HG02840 (cell line): Measurements from ENCODE around the gene ALK.

ENCODE experiments used
- ATAC-seq: cut with Tn5 transposase; IDR thresholded peaks from one replicate; pipeline ENCODE4 v1.9.1; 2021; ENCODE audit warnings: mild to moderate bottlenecking, moderate library complexity, moderate number of reproducible peaks; ENCODE audit not compliant: unreplicated experiment, low FRiP score

The ALK gene

GRCh38 chr2:29479401-29479800 lies 442.0 kb downstream of the ALK start:
- no peak for ATAC-seq

- no peak for ATAC-seq
Observed at GRCh38 chr2:29478641-29479040, 442.7 kb downstream of the ALK start.

GRCh38 chr2:29477186-29477585 lies 444.2 kb downstream of the ALK start:
- no peak for ATAC-seq

- ATAC-seq: no peak
Observed at GRCh38 chr2:29475499-29475898, 445.9 kb downstream of the ALK start.

- ATAC-seq: no peak
Observed at GRCh38 chr2:29469961-29470360, 451.4 kb downstream of the ALK start.

- no peak for ATAC-seq
Observed at GRCh38 chr2:29469516-29469915, 451.9 kb downstream of the ALK start.

- no peak for ATAC-seq
Observed at GRCh38 chr2:29463181-29463900, 458.0 kb downstream of the ALK start.

GRCh38 chr2:29462293-29462692 lies 459.1 kb downstream of the ALK start:
- no peak for ATAC-seq

- ATAC-seq: no peak
Observed at GRCh38 chr2:29460190-29460589, 461.2 kb downstream of the ALK start.

GRCh38 chr2:29459445-29460179 lies 461.8 kb downstream of the ALK start:
- no peak for ATAC-seq

GRCh38 chr2:29456429-29456828 lies 465.0 kb downstream of the ALK start:
- no peak for ATAC-seq

- ATAC-seq: no peak
Observed at GRCh38 chr2:29455200-29455860, 466.1 kb downstream of the ALK start.

GRCh38 chr2:29452036-29452435 lies 469.4 kb downstream of the ALK start:
- no peak for ATAC-seq

GRCh38 chr2:29450596-29451222 lies 470.7 kb downstream of the ALK start:
- ATAC-seq: no peak

GRCh38 chr2:29449499-29449898 lies 471.9 kb downstream of the ALK start:
- no peak for ATAC-seq

- ATAC-seq: no peak
Observed at GRCh38 chr2:29448096-29448688, 473.2 kb downstream of the ALK start.

GRCh38 chr2:29447513-29447912 lies 473.9 kb downstream of the ALK start:
- no peak for ATAC-seq

- ATAC-seq: no peak
Observed at GRCh38 chr2:29446847-29447246, 474.5 kb downstream of the ALK start.

- no peak for ATAC-seq
Observed at GRCh38 chr2:29444150-29444549, 477.2 kb downstream of the ALK start.

GRCh38 chr2:29443627-29444026 lies 477.8 kb downstream of the ALK start:
- no peak for ATAC-seq

GRCh38 chr2:29443151-29443550 lies 478.2 kb downstream of the ALK start:
- no peak for ATAC-seq
